Measurements from ENCODE around the gene GSG1. TPM values are rescaled to one million over a fixed set of nuclear protein-coding genes. Genes with fewer than 3 reads are reported as not detected.

GSG1 gene
- total RNA-seq, 3 donors from 2014 or later = not detected

DNA sequence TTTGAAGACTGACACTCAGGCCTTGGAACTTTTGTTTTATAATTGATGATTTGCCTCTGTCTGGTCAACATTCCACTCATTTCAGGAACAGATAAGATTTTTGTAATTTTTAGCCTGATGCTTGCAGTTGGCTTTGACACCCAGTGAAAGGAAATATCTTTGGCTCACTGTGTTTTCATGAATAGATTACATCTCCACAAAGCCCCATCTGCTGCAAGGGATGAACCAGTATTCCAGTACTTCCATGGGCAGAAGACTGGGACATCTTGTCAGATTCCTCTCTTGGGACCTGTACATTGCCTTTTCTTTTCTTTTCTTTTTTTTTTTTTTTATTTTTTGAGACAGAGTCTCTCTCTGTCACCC, 28.4 kb downstream of the GSG1 start:
- Histone ChIP-seq H3K9me3 (no peaks in the 10 kb centered on the region), H3K4me3 (no peak overlapping the region), H3K36me3 (ENCODE audit: low read depth) (no peaks in the 10 kb centered on the region), H3K4me1 (ENCODE audit: low read depth) (peaks cover 3% of the 10 kb centered on the region)
- DNase-seq (no peak), ATAC-seq (no peak)
- no peak for TF ChIP-seq CTCF (IDR thresholded peaks at IDR 0.05)
- intact Hi-C loops (cut with DNase I, micrococcal nuclease) = no loop called here

DNA sequence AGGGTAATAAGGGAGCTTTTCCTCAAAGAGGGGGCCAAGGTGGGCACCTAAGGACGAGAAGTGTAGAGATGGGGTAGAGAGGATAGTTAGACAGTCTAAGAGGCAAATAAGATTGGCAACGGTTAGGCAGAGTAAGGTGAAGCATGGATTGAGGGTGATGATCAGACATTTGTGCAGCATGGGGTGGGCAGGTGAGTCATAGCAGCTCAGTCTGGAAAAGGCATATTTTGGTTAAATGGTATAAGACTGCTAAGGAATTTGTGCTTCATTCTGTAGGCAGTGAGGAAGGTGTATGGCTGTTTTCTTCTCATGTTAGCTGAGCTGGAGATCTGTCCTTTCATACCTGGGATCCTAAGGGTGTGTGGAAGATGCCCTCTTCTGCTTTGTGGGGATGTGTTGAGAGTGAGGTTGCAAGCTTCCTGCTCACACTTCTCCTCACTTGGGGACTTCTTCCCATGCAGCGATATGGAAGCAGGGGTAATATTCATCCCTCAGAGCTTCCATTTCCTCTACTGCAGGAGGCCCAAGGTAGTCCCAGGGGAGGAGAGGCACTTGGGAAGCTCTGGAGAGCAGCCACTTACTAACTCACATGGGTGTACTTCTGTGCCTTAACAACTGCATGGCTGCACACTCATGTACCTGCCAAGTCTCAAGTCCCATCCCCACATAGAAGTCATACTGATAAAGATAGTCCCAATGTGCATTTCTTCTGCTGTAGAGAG, 28.9 kb downstream of the GSG1 start:
- ATAC-seq (no peak), DNase-seq (no peak)
- no peak overlapping the region for H3K4me3 ChIP-seq
- TF ChIP-seq CTCF (IDR thresholded peaks at IDR 0.05) = no peak
- peaks cover 3% of the 10 kb centered on the region for H3K4me1 ChIP-seq (ENCODE audit: low read depth)
- no peaks in the 10 kb centered on the region for H3K36me3 ChIP-seq (ENCODE audit: low read depth)
- H3K9me3 ChIP-seq = no peaks in the 10 kb centered on the region
- intact Hi-C loops (cut with DNase I, micrococcal nuclease) = no loop called here

DNA sequence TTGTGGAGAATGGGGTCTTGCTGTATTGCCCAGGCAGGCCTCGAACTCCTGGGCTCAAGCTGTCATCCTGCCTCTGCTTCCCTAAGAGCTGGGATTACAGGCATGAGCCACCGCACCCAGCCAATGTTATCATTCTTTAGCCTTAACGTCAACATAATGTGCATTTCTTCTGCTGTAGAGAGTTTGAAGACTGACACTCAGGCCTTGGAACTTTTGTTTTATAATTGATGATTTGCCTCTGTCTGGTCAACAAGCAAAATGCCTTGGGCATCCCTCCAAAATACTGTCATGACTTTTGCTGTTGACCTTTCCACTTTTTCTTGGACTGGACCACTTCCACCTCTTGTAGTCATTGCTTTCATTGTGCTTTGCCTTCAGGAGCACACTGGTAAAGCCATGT, 30.3 kb downstream of the GSG1 start:
- Histone ChIP-seq H3K9me3 (no peaks in the 10 kb centered on the region), H3K36me3 (ENCODE audit: low read depth) (no peaks in the 10 kb centered on the region), H3K4me3 (no peak overlapping the region), H3K4me1 (ENCODE audit: low read depth) (no peaks in the 10 kb centered on the region)
- TF ChIP-seq CTCF (IDR thresholded peaks at IDR 0.05) = no peak
- intact Hi-C loops (cut with DNase I, micrococcal nuclease) = no loop called here
- DNase-seq = no peak
- ATAC-seq = no peak

- no peak for ATAC-seq
Measured at GRCh38 chr12:13071305-13072280, 31.9 kb downstream of the GSG1 start.

DNA sequence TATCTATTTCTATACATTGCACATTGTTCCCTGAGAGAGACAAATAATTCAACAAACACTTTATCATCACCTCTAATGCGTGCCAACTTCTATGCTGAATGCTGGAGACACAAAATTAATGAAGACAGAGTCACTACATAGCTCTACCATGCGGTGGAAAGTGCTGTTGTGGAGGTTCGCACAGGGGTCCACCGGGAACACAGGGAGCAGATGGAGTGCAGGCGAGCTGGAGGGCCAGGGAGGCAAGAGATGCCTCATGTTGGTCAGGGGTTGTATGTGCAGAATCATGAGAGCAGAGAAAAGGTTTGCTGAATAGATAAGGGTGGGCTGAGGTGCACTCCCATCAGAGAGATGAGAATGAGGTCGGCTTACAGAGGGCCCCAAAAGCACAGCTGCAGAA, 34.1 kb downstream of the GSG1 start:
- intact Hi-C loops (cut with DNase I, micrococcal nuclease) = no loop called here
- TF ChIP-seq CTCF (IDR thresholded peaks at IDR 0.05) = no peak
- no peaks in the 10 kb centered on the region for H3K9me3 ChIP-seq
- no peak overlapping the region for H3K4me3 ChIP-seq
- ATAC-seq (no peak), DNase-seq (no peak)
- no peaks in the 10 kb centered on the region for H3K4me1 ChIP-seq (ENCODE audit: low read depth)
- H3K36me3 ChIP-seq (ENCODE audit: low read depth) = no peaks in the 10 kb centered on the region

More at GRCh38 chr12:13071305-13072280, 31.9 kb downstream of the GSG1 start:
- no peak for TF ChIP-seq CTCF (IDR thresholded peaks at IDR 0.05)
- no peaks in the 10 kb centered on the region for H3K36me3 ChIP-seq (ENCODE audit: low read depth)
- intact Hi-C loops (cut with DNase I, micrococcal nuclease) = no loop called here
- H3K4me3 ChIP-seq = no peak overlapping the region
- H3K4me1 ChIP-seq (ENCODE audit: low read depth) = no peaks in the 10 kb centered on the region
- H3K9me3 ChIP-seq = no peaks in the 10 kb centered on the region
- DNase-seq = no peak
